ENCODE measurements around the gene UST.

DNA sequence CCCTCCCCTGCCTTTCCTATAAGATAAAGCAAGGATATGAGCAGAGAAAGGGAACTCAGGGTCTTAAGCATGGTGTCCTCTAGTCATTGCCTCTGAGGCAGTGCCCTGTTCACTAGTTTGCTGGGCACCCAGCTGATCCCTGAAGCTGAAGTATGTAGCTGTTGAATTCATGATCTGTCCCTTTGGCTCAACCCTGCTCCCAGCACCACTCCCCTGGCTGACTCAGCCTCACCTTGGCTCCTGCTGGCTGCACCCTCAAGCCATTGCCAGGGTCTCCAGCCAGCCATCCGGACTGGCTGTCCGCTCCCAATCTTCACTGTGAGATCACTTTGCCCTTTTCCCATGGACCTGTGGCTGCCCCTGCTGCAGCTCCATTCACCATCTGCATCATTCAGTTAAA lies 25.9 kb upstream of the UST start:
- TF ChIP-seq EZH2phosphoT487 (conservative IDR thresholded peaks at IDR 0.05; ENCODE audit: low read length): no peak
- TF ChIP-seq, protein P1, sequence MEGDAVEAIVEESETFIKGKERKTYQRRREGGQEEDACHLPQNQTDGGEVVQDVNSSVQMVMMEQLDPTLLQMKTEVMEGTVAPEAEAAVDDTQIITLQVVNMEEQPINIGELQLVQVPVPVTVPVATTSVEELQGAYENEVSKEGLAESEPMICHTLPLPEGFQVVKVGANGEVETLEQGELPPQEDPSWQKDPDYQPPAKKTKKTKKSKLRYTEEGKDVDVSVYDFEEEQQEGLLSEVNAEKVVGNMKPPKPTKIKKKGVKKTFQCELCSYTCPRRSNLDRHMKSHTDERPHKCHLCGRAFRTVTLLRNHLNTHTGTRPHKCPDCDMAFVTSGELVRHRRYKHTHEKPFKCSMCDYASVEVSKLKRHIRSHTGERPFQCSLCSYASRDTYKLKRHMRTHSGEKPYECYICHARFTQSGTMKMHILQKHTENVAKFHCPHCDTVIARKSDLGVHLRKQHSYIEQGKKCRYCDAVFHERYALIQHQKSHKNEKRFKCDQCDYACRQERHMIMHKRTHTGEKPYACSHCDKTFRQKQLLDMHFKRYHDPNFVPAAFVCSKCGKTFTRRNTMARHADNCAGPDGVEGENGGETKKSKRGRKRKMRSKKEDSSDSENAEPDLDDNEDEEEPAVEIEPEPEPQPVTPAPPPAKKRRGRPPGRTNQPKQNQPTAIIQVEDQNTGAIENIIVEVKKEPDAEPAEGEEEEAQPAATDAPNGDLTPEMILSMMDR (IDR thresholded peaks at IDR 0.05; ENCODE audit: insufficient read depth, low read length, poor library complexity, severe bottlenecking): no peak

Measured in SU-DHL-6 (cell line).